Upper lobe of left lung (tissue), 6 donors: ENCODE data around the gene PVRIG. TPM values are rescaled to one million over a fixed set of nuclear protein-coding genes. Genes with fewer than 3 reads are reported as not detected.
"Not testable (repeated sequence)": the region's sequence is repeated elsewhere in the genome, so short reads cannot be mapped to it uniquely, and the experiment has no call there.

Experiments used
- ATAC-seq, 2 donors: fragments of 200-7000 bp; cut with Tn5 transposase; one replicate each; pipeline ENCODE4 v1.9.1; 2022; ENCODE audit warnings: mild to moderate bottlenecking in 2 of 2, moderate library complexity in 2 of 2; ENCODE audit not compliant: low FRiP score in 2 of 2
- DNase-seq, 2 donors: peaks; one replicate each; pipeline ENCODE4 v3.0.0-alpha.2; 2019 to 2020
- H3K27ac ChIP-seq, 4 donors: fragments of 200-600 bp; sonication (generic); one replicate each; pipeline ENCODE4 v1.5.1; 2016 to 2019
- H3K27me3 ChIP-seq, 4 donors: fragments of 200-600 bp; sonication (generic); one replicate each; pipeline ENCODE4 v1.5.1; 2017 to 2019
- H3K36me3 ChIP-seq, 4 donors: fragments of 200-600 bp; sonication (generic); one replicate each; pipeline ENCODE4 v1.5.1; 2016 to 2019
- H3K4me1 ChIP-seq, 4 donors: fragments of 200-600 bp; sonication (generic); one replicate each; pipeline ENCODE4 v1.5.1; 2018 to 2019
- H3K4me3 ChIP-seq, 4 donors: fragments of 200-600 bp; sonication (generic); one replicate each; pipeline ENCODE4 v1.5.1; 2017 to 2019; ENCODE audit warnings: mild to moderate bottlenecking in 2 of 4, moderate library complexity in 1 of 4
- H3K9me3 ChIP-seq, 4 donors: fragments of 200-600 bp; sonication (generic); one replicate each; pipeline ENCODE4 v1.5.1; 2018 to 2019
- EP300 ChIP-seq, 4 donors: sonication (generic); formaldehyde crosslinking; IDR thresholded peaks; one replicate each; pipeline ENCODE4 v1.5.1; 2017; ENCODE audit warnings: antibody characterized with exemption in 4 of 4, control low read depth in 2 of 4
- POLR2A ChIP-seq, 4 donors: fragments of 450-650 bp; IDR thresholded peaks; one replicate each; pipeline ENCODE4 v1.5.1; 2016 to 2017; ENCODE audit warnings: antibody characterized with exemption in 4 of 4, mild to moderate bottlenecking in 2 of 4
- POLR2AphosphoS5 ChIP-seq, 2 donors: sonication (generic); formaldehyde crosslinking; IDR thresholded peaks; one replicate each; pipeline ENCODE4 v1.5.1; 2017; ENCODE audit warnings: antibody characterized with exemption in 2 of 2
- WGBS, 2 donors: methylation state at CpG; one replicate each; pipeline ENCODE4 v1.1.5; 2017 to 2018; 5-methylcytosine and 5-hydroxymethylcytosine counted together
- total RNA-seq, 6 donors: library from RNA; depleted of rRNA in 4 of 6; stranded (reverse); fragments of >200 nt in 4 of 6; gene quantifications; one replicate each; pipeline versions ENCODE4 v1.1.0 to v1.2.1, GENCODE V29; 2016 to 2021
- TF ChIP-seq, protein P1 (sequence below), 6 experiments: fragments of 450-650 bp in 4 of 6; fragments of 200-600 bp in 2 of 6; sonication (generic) in 2 of 6; IDR thresholded peaks; one replicate each; pipeline ENCODE4 v1.5.1; 2016 to 2019; ENCODE audit warnings: antibody characterized with exemption in 6 of 6
- donor health status: DM: no; HTN: no; CAD: no; lungs with moderate emphysema.
- donor health status: DM: no; HTN: yes; CAD: no; lungs with severe emphysema.

The PVRIG gene
- total RNA-seq, 6 donors from 2014 or later: 0.63 to 6.3 (median 1.7) TPM

DNA sequence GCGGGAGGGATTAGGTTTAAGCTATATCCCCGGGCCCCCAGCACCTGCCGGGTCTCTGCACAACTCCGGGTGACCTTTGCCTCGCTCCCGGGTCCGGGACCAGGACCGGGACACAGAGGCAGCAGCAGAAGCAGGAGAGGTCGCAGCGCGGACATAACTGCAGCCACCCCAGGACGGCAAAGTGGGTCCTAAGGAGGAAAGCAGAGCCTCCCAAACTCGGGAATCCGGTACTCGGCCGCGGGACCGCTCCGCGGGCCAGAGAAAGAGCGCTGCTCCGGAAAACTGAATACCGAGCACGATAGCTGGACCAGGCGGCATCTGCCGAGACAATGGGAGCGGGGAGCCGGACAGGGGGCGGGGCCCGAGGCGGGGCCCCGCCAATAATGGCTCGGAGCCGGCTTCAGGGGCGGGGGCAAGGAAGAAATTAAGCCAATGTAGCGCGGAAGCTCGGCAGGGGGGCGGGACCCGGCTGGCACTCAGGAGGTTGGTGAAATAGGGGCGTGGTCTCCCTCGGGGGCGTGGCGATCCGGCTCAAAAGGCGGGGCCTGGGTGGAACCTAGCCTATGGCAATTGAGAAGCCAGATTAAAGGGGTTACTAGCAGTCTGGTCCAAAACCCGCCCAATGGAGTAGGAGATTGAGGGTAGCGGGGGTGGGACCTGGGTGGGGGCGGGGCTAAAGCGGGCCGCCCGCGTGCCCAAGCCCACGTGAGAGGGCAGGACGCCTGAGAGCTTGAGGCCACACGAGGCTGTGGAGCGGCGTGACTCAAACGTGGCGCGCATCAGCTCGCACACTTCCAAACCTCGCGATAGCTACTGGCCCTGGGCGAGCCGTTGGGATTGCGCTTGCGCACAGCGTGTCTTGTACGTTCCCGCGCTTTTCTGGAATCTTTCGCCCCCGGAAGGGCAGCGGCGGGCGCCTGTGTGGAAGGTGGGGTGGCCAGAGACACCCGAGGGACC is 42.4 kb upstream of the PVRIG start, which contains the start of the genes GPC2 and STAG3:
GPC2 (minus strand) TSS at position 337 of the 957 bp plus-strand sequence; CDS start at position 155, 182 bp downstream.
STAG3 (plus strand) TSS at position 874 of the 957 bp plus-strand sequence. CDS start 2,639 bp downstream, outside the sequence.
- DNase-seq (peak; percentile 95 to 98), ATAC-seq (peak; percentile 94 to 97)
- no peak for TF ChIP-seq POLR2A (IDR thresholded peaks at IDR 0.05)
- no peak for TF ChIP-seq EP300 (IDR thresholded peaks at IDR 0.05)
- TF ChIP-seq, protein P1, sequence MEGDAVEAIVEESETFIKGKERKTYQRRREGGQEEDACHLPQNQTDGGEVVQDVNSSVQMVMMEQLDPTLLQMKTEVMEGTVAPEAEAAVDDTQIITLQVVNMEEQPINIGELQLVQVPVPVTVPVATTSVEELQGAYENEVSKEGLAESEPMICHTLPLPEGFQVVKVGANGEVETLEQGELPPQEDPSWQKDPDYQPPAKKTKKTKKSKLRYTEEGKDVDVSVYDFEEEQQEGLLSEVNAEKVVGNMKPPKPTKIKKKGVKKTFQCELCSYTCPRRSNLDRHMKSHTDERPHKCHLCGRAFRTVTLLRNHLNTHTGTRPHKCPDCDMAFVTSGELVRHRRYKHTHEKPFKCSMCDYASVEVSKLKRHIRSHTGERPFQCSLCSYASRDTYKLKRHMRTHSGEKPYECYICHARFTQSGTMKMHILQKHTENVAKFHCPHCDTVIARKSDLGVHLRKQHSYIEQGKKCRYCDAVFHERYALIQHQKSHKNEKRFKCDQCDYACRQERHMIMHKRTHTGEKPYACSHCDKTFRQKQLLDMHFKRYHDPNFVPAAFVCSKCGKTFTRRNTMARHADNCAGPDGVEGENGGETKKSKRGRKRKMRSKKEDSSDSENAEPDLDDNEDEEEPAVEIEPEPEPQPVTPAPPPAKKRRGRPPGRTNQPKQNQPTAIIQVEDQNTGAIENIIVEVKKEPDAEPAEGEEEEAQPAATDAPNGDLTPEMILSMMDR (IDR thresholded peaks at IDR 0.05): no peak
- TF ChIP-seq POLR2AphosphoS5 (IDR thresholded peaks at IDR 0.05): no peak
- no peaks in the 10 kb centered on the region for H3K36me3 ChIP-seq
- peak within 1 kb of the TSS in 1 of 4 donors; percentile 20 for H3K27ac ChIP-seq
- H3K4me3 ChIP-seq: peak within 1 kb of the TSS; percentile 38 to 58 (median 42)
- H3K4me1 ChIP-seq: peaks cover 9 to 14% (median 13%) of the 10 kb centered on the region in 4 donors
- WGBS, 2 donors: 1 to 4% methylated on average over 27 to 59 of the region's 78 CpGs
- H3K27me3 ChIP-seq: no peaks in the 10 kb centered on the region
- no peaks in the 10 kb centered on the region for H3K9me3 ChIP-seq

GRCh38 chr7:100180084-100180483 is 39.7 kb upstream of the PVRIG start:
- not testable (repeated sequence) for DNase-seq, H3K9me3 ChIP-seq, H3K36me3 ChIP-seq, H3K27ac ChIP-seq, H3K27me3 ChIP-seq, ATAC-seq, H3K4me3 ChIP-seq
- 100% methylated on average over 3 of the region's 3 CpGs for WGBS, 2 donors
- H3K4me1 ChIP-seq: peaks cover 9 to 14% (median 13%) of the 10 kb centered on the region in 4 donors

DNA sequence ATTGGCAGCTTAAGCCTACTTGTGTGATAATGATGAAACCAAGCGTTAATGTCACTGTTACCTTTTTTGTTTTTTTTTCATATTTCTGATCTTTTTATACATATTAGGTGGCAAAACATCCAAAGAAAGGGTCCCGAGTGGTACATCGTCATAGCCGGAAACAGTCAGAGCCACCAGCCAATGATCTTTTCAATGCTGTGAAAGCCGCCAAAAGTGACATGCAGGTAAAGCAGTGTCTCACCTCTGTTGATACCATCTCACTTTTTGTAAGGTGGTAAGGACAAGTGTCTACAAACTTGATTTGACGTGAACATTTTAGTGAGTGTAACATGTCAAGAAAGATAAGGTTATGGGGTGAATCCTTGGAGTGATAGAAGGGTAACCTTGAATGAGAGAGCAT is 37.1 kb upstream of the PVRIG start:
- H3K9me3 ChIP-seq, H3K4me3 ChIP-seq, H3K36me3 ChIP-seq, DNase-seq, H3K27me3 ChIP-seq, H3K4me1 ChIP-seq, H3K27ac ChIP-seq, ATAC-seq: not testable (repeated sequence)
- WGBS, 2 donors: 82 to 83% methylated on average over 6 of the region's 6 CpGs

DNA sequence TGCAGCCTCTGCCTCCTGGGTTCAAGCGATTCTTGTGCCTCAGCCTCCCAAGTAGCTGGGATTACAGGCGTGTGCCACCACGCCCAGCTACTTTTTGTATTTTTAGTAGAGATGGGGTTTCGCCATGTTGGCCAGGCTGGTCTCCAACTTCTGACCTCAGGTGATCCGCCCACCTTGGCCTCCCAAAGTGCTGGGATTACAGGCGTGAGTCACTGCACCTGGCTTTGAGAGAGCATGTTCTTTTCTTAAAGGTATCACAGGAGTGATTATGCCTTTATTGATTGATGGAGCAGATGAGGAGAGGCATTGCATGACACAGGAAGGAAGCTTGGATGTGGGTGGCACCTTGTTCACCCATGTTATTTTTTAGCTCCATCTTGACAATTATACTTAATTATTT is 36.7 kb upstream of the PVRIG start:
- WGBS, 2 donors: 85 to 92% methylated on average over 6 of the region's 6 CpGs
- not testable (repeated sequence) for H3K36me3 ChIP-seq, ATAC-seq, H3K27me3 ChIP-seq, DNase-seq, H3K9me3 ChIP-seq, H3K4me1 ChIP-seq, H3K4me3 ChIP-seq, H3K27ac ChIP-seq

DNA sequence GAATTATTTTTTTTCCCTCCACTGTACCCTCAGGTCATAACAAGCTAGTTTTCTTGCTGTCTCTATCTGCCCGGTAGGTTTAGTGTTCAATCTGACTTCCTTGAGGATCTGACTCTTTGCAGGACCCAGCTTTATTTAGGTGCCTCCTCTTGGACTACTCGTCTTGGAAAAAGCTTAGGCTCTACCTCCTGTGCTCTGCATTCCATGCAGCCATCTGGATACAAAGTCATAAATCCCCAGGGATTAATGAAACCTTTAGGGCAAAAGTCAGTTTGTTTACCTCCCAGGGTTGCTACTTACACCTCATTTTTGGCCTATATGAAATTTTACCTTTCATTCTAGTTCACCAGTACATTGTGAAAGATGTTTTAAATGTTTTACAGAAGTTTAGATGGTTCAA is 34.0 kb upstream of the PVRIG start:
- ATAC-seq (no peak), DNase-seq (no peak)
- whole genome bisulfite sequencing, 2 donors: 83 to 85% methylated on average over 2 of the region's 2 CpGs
- H3K4me1 ChIP-seq: no peaks in the 10 kb centered on the region
- H3K4me3 ChIP-seq: no peak overlapping the region
- no peaks in the 10 kb centered on the region for H3K36me3 ChIP-seq
- no peaks in the 10 kb centered on the region for H3K27me3 ChIP-seq
- TF ChIP-seq, protein P1 (IDR thresholded peaks at IDR 0.05): no peak
- TF ChIP-seq EP300 (IDR thresholded peaks at IDR 0.05): no peak
- no peak for TF ChIP-seq POLR2A (IDR thresholded peaks at IDR 0.05)
- TF ChIP-seq POLR2AphosphoS5 (IDR thresholded peaks at IDR 0.05): no peak
- no peak overlapping the region for H3K27ac ChIP-seq
- no peaks in the 10 kb centered on the region for H3K9me3 ChIP-seq

- no peak for TF ChIP-seq POLR2A (IDR thresholded peaks at IDR 0.05)
- no peak for TF ChIP-seq EP300 (IDR thresholded peaks at IDR 0.05)
- TF ChIP-seq POLR2AphosphoS5 (IDR thresholded peaks at IDR 0.05): no peak
- Histone ChIP-seq H3K27me3 (no peaks in the 10 kb centered on the region), H3K36me3 (no peaks in the 10 kb centered on the region), H3K4me1 (no peaks in the 10 kb centered on the region), H3K4me3 (no peak overlapping the region), H3K9me3 (no peaks in the 10 kb centered on the region), H3K27ac (no peak overlapping the region)
- no peak for DNase-seq
- 66 to 77% methylated on average over 3 of the region's 3 CpGs for WGBS, 2 donors
- no peak for ATAC-seq
These were observed 30.7 kb upstream of the PVRIG start for GRCh38 chr7:100189061-100189460.
